Thoracic aorta endothelial cell (primary cell): Measurements from ENCODE around the gene APOC3. TPM values are rescaled to one million over a fixed set of nuclear protein-coding genes. Genes with fewer than 3 reads are reported as not detected.

ENCODE experiments used
- total RNA-seq: library from RNA; depleted of rRNA; stranded (reverse); fragments of >200 nt; gene quantifications from 2 replicates; pipeline ENCODE4 v1.2.3, GENCODE V29; 2012

The APOC3 gene
- total RNA-seq, result not detected in 2 replicates

GRCh38 chr11:116829525-116830183 is at the start of gene APOC3:
Gene APOC3, plus strand, starts transcription at chr11:116829907. Its CDS starts 676 bp downstream, at chr11:116830583.

GRCh38 chr11:116787786-116788486 is 41.8 kb upstream of the APOC3 start, which contains the start of gene ZPR1:
Gene ZPR1, minus strand, starts transcription at chr11:116788023. Its CDS starts 33 bp downstream, at chr11:116787990.

GRCh38 chr11:116791813-116792143 is 37.9 kb upstream of the APOC3 start, which contains the start of gene APOA5:
Gene APOA5, minus strand, starts transcription at chr11:116791879. Its CDS starts 19 bp downstream, at chr11:116791860.

GRCh38 chr11:116823031-116823843 is 6.5 kb upstream of the APOC3 start, which contains the start of gene APOA4:
Gene APOA4, minus strand, starts transcription at chr11:116823304. Its CDS starts 113 bp downstream, at chr11:116823191.

DNA sequence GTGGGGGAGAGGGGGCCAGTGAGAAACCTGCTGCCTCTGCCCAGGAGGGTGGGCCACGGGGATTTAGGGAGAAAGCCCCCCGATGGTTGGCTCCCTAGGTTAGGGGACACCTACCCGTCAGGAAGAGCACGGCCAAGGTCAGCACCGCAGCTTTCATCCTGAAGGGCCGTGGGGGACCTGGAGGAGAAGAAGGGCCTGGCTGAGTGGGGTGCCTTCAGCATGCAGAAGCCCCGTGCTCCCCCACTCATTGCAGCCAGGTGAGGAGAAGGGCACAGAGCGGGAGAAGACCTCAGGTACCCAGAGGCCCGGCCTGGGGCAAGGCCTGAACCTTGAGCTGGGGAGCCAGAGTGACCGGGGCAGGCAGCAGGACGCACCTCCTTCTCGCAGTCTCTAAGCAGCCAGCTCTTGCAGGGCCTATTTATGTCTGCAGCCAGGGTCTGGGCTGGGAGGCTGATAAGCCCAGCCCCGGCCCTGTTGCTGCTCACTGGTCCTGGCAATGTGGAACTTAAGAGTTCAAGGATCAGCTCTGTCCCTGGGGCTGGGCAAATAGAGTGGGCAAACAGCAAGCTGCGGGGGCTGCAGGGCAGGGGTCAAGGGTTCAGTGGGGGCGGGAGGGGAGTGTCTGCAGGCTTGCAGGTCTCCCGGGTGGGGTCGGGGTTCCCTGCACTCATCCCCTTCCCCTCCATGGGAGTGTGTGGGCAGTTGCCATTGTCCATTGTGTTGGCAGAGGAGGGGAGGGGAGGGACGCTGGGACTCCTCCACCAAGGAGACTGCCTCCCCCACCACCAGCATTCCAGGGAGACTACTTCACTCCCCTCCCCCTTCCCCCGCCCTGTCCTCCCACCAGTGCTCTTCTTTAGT is 7.8 kb downstream of the APOC3 start, which contains the start of gene APOA1:
Gene APOA1, minus strand, starts transcription at position 392 of the 861 bp plus-strand sequence. Its CDS starts 235 bp downstream, at position 157.

Other genes starting within 250 kb of the APOC3 start
- 20.5 and 23.0 TPM in 2 replicates for gene BUD13, start 56.9 kb upstream of the APOC3 start, total RNA-seq
- 41.5 and 51.3 TPM in 2 replicates for gene ZPR1, start 41.9 kb upstream of the APOC3 start, total RNA-seq
- not detected in 2 replicates for gene APOA5, start 38.0 kb upstream of the APOC3 start, total RNA-seq
- not detected in 2 replicates for gene APOA4, start 6.6 kb upstream of the APOC3 start, total RNA-seq
- gene APOA1, start 7.7 kb downstream of the APOC3 start, total RNA-seq, result not detected in 2 replicates